Osteocyte (in vitro differentiated cells): ENCODE measurements around the gene CYB5RL. TPM values are rescaled to one million over a fixed set of nuclear protein-coding genes. Genes with fewer than 3 reads are reported as not detected.
A peak's percentile ranks its signal among the peaks of the same experiment; 100 is the strongest.

Experiments
- DNase-seq: peaks from one replicate; pipeline ENCODE4 v3.0.0; 2021; ENCODE audit warnings: mixed read lengths; ENCODE audit not compliant: unreplicated experiment; ENCODE audit errors: extremely low spot score
- H3K27ac Mint-ChIP-seq: one replicate; pipeline ENCODE4 v1.8.0; 2021; ENCODE audit warnings: mild to moderate bottlenecking, mixed read lengths; ENCODE audit not compliant: unreplicated experiment
- H3K27me3 Mint-ChIP-seq: one replicate; pipeline ENCODE4 v1.8.0; 2021; ENCODE audit warnings: mixed read lengths; ENCODE audit not compliant: unreplicated experiment
- H3K36me3 Mint-ChIP-seq: one replicate; pipeline ENCODE4 v1.8.0; 2021; ENCODE audit warnings: mixed read lengths; ENCODE audit not compliant: unreplicated experiment
- H3K4me1 Mint-ChIP-seq: one replicate; pipeline ENCODE4 v1.8.0; 2021; ENCODE audit warnings: mixed read lengths; ENCODE audit not compliant: unreplicated experiment
- H3K4me3 Mint-ChIP-seq: one replicate; pipeline ENCODE4 v1.8.0; 2021; ENCODE audit warnings: mild to moderate bottlenecking, moderate library complexity, mixed read lengths; ENCODE audit not compliant: unreplicated experiment
- H3K9me3 Mint-ChIP-seq: one replicate; pipeline ENCODE4 v1.8.0; 2021; ENCODE audit warnings: mixed read lengths; ENCODE audit not compliant: unreplicated experiment
- long read RNA-seq: library from polyadenylated mRNA; unstranded; transcript quantifications from one replicate; pipeline ENCODE4 v2.0.0, GENCODE V29; 2021
- total RNA-seq: library from RNA; stranded (reverse); gene quantifications from 2 replicates; pipeline ENCODE4 v1.2.1, GENCODE V29; 2021
- TF ChIP-seq, protein P1 (sequence below): fragments of 200-600 bp; sonication (generic); IDR thresholded peaks from 2 replicates; pipeline ENCODE4 v1.5.0; 2021; ENCODE audit warnings: antibody characterized with exemption, mild to moderate bottlenecking, moderate library complexity

The CYB5RL gene, protein sequence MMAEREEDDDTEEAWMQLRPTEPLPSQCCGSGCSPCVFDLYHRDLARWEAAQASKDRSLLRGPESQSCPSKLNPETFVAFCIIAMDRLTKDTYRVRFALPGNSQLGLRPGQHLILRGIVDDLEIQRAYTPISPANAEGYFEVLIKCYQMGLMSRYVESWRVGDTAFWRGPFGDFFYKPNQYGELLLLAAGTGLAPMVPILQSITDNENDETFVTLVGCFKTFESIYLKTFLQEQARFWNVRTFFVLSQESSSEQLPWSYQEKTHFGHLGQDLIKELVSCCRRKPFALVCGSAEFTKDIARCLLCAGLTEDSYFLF
- total RNA-seq, result 10.7 and 12.4 TPM in 2 replicates
- long read RNA-seq, partial matches to known transcripts, result 1 of 25 reads
- long read RNA-seq, other reads (novel, unspliced or antisense), result 21 of 25 reads

DNA sequence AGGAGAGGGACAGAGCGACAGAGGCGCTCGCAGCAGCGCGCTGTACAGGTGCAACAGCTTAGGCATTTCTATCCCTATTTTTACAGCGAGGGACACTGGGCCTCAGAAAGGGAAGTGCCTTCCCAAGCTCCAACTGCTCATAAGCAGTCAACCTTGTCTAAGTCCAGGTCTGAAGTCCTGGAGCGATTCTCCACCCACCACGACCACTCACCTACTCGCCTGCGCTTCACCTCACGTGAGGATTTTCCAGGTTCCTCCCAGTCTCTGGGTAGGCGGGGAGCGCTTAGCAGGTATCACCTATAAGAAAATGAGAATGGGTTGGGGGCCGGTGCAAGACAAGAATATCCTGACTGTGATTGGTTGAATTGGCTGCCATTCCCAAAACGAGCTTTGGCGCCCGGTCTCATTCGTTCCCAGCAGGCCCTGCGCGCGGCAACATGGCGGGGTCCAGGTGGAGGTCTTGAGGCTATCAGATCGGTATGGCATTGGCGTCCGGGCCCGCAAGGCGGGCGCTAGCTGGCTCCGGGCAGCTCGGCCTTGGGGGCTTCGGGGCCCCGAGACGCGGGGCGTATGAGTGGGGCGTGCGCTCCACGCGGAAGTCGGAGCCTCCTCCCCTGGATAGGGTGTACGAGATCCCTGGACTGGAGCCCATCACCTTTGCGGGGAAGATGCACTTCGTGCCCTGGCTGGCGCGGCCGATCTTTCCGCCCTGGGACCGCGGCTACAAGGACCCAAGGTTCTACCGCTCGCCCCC lies at the start of gene CYB5RL, which contains the start of gene MRPL37:
CYB5RL (minus strand) TSS at position 266 of the 754 bp plus-strand sequence. CDS start 4,414 bp downstream, outside the sequence.
MRPL37 (plus strand) TSS at position 403 of the 754 bp plus-strand sequence; CDS start at position 480, 77 bp downstream.
- TF ChIP-seq, protein P1, sequence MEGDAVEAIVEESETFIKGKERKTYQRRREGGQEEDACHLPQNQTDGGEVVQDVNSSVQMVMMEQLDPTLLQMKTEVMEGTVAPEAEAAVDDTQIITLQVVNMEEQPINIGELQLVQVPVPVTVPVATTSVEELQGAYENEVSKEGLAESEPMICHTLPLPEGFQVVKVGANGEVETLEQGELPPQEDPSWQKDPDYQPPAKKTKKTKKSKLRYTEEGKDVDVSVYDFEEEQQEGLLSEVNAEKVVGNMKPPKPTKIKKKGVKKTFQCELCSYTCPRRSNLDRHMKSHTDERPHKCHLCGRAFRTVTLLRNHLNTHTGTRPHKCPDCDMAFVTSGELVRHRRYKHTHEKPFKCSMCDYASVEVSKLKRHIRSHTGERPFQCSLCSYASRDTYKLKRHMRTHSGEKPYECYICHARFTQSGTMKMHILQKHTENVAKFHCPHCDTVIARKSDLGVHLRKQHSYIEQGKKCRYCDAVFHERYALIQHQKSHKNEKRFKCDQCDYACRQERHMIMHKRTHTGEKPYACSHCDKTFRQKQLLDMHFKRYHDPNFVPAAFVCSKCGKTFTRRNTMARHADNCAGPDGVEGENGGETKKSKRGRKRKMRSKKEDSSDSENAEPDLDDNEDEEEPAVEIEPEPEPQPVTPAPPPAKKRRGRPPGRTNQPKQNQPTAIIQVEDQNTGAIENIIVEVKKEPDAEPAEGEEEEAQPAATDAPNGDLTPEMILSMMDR, result no peak
- peak; percentile 95 for DNase-seq
- Mint-ChIP-seq H3K4me3 (peak within 1 kb of the TSS; percentile 87), H3K27ac (peak within 1 kb of the TSS; percentile 84), H3K27me3 (no peaks in the 10 kb centered on the region), H3K4me1 (peaks cover 28% of the 10 kb centered on the region), H3K9me3 (no peaks in the 10 kb centered on the region), H3K36me3 (peaks cover 6% of the 10 kb centered on the region)

DNA sequence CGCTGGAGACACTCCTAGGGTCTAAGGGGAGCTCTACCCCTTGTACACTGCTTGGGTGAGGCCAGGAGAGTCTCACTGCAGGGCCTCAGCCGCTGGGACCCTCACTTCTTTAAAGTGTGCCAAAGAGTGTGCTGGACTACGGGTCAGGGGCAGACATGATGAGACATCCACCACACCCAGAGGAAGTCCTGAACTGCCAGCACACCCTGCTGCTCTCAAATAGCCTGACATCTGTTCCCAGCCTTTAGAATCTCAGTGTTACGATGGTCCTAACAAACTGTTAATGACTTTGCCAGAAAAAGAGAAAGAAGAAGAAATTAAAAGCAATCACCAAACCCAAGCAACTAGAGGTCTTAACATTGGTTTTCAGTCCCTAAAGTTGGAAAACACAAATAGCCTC lies 49.1 kb upstream of the CYB5RL start:
- Mint-ChIP-seq H3K9me3 (no peaks in the 10 kb centered on the region), H3K4me3 (no peak overlapping the region), H3K36me3 (peaks cover 10% of the 10 kb centered on the region), H3K27ac (peak overlapping the region; percentile 0), H3K4me1 (peaks cover 43% of the 10 kb centered on the region), H3K27me3 (no peaks in the 10 kb centered on the region)
- TF ChIP-seq, protein P1, result no peak
- no peak for DNase-seq

DNA sequence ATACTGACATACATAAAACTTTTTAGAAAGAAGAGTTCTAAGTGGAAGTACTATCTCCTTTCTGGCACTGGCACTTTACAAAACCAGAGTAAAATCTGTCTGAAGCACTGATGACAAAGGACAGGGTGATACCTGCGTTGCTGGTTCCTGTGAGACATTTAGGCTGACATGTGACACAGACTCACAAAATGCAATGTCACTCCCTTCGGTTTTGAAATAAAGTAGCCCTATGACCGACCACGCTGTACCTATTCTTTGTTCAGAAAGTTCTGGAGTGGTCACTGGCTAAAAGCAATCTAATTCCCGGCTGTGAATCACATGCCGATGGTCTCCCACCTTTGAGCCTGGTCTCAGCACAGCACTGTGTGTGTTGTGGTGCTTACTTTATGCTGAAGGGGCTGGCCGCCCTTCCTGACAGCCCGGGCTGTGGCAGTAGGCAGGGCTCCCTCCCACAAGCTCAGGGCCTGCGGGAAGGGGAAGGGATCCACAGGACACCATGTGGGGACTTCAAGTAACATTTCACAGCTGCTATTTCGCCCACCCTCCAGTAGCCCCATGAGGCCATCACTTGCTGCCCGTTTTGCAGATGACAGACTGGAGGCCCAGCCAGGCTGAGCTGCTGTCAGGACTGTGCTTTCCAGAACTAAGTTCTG lies 48.2 kb upstream of the CYB5RL start:
- H3K27ac Mint-ChIP-seq, result no peak overlapping the region
- H3K27me3 Mint-ChIP-seq, result no peaks in the 10 kb centered on the region
- no peak for DNase-seq
- peaks cover 15% of the 10 kb centered on the region for H3K36me3 Mint-ChIP-seq
- H3K4me1 Mint-ChIP-seq, result peaks cover 33% of the 10 kb centered on the region
- H3K4me3 Mint-ChIP-seq, result no peak overlapping the region
- H3K9me3 Mint-ChIP-seq, result no peaks in the 10 kb centered on the region
- TF ChIP-seq, protein P1, result no peak

DNA sequence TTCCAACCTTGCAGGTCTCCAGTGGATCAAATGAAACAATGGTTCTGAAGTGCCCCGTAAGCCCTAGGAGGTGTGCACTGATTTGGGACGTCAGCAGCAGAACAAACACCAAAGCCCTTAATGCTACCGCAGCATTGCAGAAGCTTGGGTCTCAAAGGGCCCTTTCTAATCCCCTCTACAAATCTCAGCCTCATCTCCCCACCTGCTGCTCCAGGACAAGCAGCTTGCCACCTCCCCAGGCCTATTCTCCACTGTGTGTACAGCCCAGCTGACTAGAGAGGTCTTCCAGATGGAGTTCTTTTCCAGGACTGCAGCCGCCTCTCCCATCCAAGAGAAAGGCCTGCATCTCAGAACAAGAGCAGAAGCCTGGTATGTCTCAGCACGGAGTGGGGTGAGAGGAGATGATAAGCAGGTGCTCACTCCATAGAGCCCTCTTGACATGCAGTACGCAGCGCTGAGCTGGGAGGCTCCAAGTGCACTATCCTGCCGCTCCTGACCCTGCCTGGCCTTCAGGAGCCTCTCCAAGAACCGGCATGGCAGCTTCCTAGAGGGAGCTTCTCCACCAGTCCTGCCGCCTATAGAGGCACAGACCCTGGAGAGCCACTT lies 46.4 kb upstream of the CYB5RL start:
- no peak for DNase-seq
- Mint-ChIP-seq H3K4me1 (peaks cover 17% of the 10 kb centered on the region), H3K4me3 (no peak overlapping the region), H3K27me3 (no peaks in the 10 kb centered on the region), H3K27ac (no peak overlapping the region), H3K36me3 (peaks cover 17% of the 10 kb centered on the region), H3K9me3 (no peaks in the 10 kb centered on the region)
- TF ChIP-seq, protein P1, result no peak
